Esophagus muscularis mucosa (tissue), 4 donors: ENCODE data around the gene SLC6A19.

Source experiments
- EP300 ChIP-seq: sonication (generic); formaldehyde crosslinking; IDR thresholded peaks from one replicate; pipeline ENCODE4 v1.6.1; 2017; ENCODE audit warnings: antibody characterized with exemption
- POLR2A ChIP-seq: fragments of 450-650 bp; IDR thresholded peaks from one replicate; pipeline ENCODE4 v1.6.1; 2017; ENCODE audit warnings: antibody characterized with exemption, moderate library complexity, mild to moderate bottlenecking, low read depth
- POLR2AphosphoS5 ChIP-seq, 2 donors: sonication (generic); formaldehyde crosslinking; IDR thresholded peaks; one replicate each; pipeline ENCODE4 v1.6.1; 2017; ENCODE audit warnings: antibody characterized with exemption in 2 of 2
- TF ChIP-seq, protein P1 (sequence below), 3 experiments: fragments of 200-600 bp in 2 of 3; fragments of 450-650 bp in 1 of 3; sonication (generic) in 2 of 3; IDR thresholded peaks; one replicate each; pipeline ENCODE4 v1.5.1; 2017 to 2019; ENCODE audit warnings: antibody characterized with exemption in 3 of 3, mild to moderate bottlenecking in 2 of 3, moderate library complexity in 1 of 3

GRCh38 chr5:1244976-1245375 lies 43.6 kb downstream of the SLC6A19 start:
- TF ChIP-seq, protein P1, sequence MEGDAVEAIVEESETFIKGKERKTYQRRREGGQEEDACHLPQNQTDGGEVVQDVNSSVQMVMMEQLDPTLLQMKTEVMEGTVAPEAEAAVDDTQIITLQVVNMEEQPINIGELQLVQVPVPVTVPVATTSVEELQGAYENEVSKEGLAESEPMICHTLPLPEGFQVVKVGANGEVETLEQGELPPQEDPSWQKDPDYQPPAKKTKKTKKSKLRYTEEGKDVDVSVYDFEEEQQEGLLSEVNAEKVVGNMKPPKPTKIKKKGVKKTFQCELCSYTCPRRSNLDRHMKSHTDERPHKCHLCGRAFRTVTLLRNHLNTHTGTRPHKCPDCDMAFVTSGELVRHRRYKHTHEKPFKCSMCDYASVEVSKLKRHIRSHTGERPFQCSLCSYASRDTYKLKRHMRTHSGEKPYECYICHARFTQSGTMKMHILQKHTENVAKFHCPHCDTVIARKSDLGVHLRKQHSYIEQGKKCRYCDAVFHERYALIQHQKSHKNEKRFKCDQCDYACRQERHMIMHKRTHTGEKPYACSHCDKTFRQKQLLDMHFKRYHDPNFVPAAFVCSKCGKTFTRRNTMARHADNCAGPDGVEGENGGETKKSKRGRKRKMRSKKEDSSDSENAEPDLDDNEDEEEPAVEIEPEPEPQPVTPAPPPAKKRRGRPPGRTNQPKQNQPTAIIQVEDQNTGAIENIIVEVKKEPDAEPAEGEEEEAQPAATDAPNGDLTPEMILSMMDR (IDR thresholded peaks at IDR 0.05): no peak
- no peak for TF ChIP-seq POLR2A
- no peak for TF ChIP-seq POLR2AphosphoS5 (IDR thresholded peaks at IDR 0.05)
- TF ChIP-seq EP300: no peak
